ENCODE results near the gene CYYR1. TPM values are rescaled to one million over a fixed set of nuclear protein-coding genes. Genes with fewer than 3 reads are reported as not detected.

The CYYR1 gene
- polyA plus RNA-seq, 2 of the 4 experiments (the other 2 are of a cell fraction), result not detected

GRCh38 chr21:26453267-26453666 is 119.8 kb downstream of the CYYR1 start:
- H3K4me1 ChIP-seq, result no peaks in the 10 kb centered on the region
- ATAC-seq (no peak), FAIRE-seq (no peak), DNase-seq (ENCODE audit: low read depth in 1 of 2, low spot score in 1 of 2) (no peak)
- POLR2A ChIA-PET, result no interaction called here
- no peak for TF ChIP-seq TFCP2L1 (CRISPR knock-in tag; IDR thresholded peaks at IDR 0.05)
- TF ChIP-seq, protein P1, sequence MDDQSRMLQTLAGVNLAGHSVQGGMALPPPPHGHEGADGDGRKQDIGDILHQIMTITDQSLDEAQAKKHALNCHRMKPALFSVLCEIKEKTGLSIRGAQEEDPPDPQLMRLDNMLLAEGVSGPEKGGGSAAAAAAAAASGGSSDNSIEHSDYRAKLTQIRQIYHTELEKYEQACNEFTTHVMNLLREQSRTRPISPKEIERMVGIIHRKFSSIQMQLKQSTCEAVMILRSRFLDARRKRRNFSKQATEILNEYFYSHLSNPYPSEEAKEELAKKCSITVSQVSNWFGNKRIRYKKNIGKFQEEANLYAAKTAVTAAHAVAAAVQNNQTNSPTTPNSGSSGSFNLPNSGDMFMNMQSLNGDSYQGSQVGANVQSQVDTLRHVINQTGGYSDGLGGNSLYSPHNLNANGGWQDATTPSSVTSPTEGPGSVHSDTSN (IDR thresholded peaks at IDR 0.05), result no peak
- no peak for TF ChIP-seq EP300 (IDR thresholded peaks at IDR 0.05)
- no peak for TF ChIP-seq POLR2A (IDR thresholded peaks at IDR 0.05; ENCODE audit: low read length)
- no peak for TF ChIP-seq MYC (IDR thresholded peaks at IDR 0.05; ENCODE audit: borderline replicate concordance, low read length)
- TF ChIP-seq, protein P2, sequence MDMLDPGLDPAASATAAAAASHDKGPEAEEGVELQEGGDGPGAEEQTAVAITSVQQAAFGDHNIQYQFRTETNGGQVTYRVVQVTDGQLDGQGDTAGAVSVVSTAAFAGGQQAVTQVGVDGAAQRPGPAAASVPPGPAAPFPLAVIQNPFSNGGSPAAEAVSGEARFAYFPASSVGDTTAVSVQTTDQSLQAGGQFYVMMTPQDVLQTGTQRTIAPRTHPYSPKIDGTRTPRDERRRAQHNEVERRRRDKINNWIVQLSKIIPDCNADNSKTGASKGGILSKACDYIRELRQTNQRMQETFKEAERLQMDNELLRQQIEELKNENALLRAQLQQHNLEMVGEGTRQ (IDR thresholded peaks at IDR 0.05), result no peak
- TF ChIP-seq RAD21 (conservative IDR thresholded peaks at IDR 0.05 in 1 of 2, IDR thresholded peaks at IDR 0.05 in 1 of 2), result no peak
- no peak for TF ChIP-seq ESRRA (IDR thresholded peaks at IDR 0.05; ENCODE audit: borderline replicate concordance, low read length)
- no peak for TF ChIP-seq HOXB5 (CRISPR knock-in tag; IDR thresholded peaks at IDR 0.05)
- no peak for TF ChIP-seq POLR2AphosphoS2 (conservative IDR thresholded peaks at IDR 0.05; ENCODE audit: low read length)
- TF ChIP-seq, protein P3, sequence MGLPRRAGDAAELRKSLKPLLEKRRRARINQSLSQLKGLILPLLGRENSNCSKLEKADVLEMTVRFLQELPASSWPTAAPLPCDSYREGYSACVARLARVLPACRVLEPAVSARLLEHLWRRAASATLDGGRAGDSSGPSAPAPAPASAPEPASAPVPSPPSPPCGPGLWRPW (IDR thresholded peaks at IDR 0.05), result no peak
- no peak for TF ChIP-seq BHLHE40 (IDR thresholded peaks at IDR 0.05; ENCODE audit: low read depth, low read length)
- TF ChIP-seq CBX8 (IDR thresholded peaks at IDR 0.05), result no peak
- no peak for TF ChIP-seq RNF2 (IDR thresholded peaks at IDR 0.05; ENCODE audit: borderline replicate concordance, low read depth)
- no peak for TF ChIP-seq EHF (CRISPR knock-in tag; IDR thresholded peaks at IDR 0.05)
- TF ChIP-seq CEBPB (IDR thresholded peaks at IDR 0.05), result no peak
- no peak for TF ChIP-seq FOSL2 (IDR thresholded peaks at IDR 0.05)
- no peak for TF ChIP-seq FOSL2 (CRISPR knock-in tag; IDR thresholded peaks at IDR 0.05)
- no peak for TF ChIP-seq MAFK (IDR thresholded peaks at IDR 0.05; ENCODE audit: partially characterized antibody)
- no peak for TF ChIP-seq NR3C1 (IDR thresholded peaks at IDR 0.05)
- TF ChIP-seq RARB (CRISPR knock-in tag; IDR thresholded peaks at IDR 0.05), result no peak
- 47% methylated on average over 5 of the region's 5 CpGs for WGBS (ENCODE audit: missing lambda C conversion rate)
- H3K4me2 ChIP-seq, result no peak overlapping the region
- CTCF ChIA-PET, result no interaction called here
- H3K9me3 ChIP-seq, result no peaks in the 10 kb centered on the region
- H3K27ac ChIP-seq, result no peak overlapping the region
- no peak overlapping the region for H3K4me3 ChIP-seq

GRCh38 chr21:26451081-26451740 is 121.9 kb downstream of the CYYR1 start:
- no peak for TF ChIP-seq GATA3 (IDR thresholded peaks at IDR 0.05; ENCODE audit: borderline replicate concordance)
- no peak for TF ChIP-seq RNF2 (IDR thresholded peaks at IDR 0.05; ENCODE audit: borderline replicate concordance, low read depth)
- TF ChIP-seq ZNF302 (CRISPR knock-in tag; IDR thresholded peaks at IDR 0.05), result no peak
- no peak for TF ChIP-seq MAZ (IDR thresholded peaks at IDR 0.05; ENCODE audit: borderline replicate concordance, low read depth, low read length)
- no peak for TF ChIP-seq NPAS2 (CRISPR knock-in tag; IDR thresholded peaks at IDR 0.05; ENCODE audit: borderline replicate concordance)
- TF ChIP-seq POLR2A (IDR thresholded peaks at IDR 0.05; ENCODE audit: low read length), result no peak
- no peak for TF ChIP-seq HEYL (CRISPR knock-in tag; IDR thresholded peaks at IDR 0.05)
- TF ChIP-seq CHD4 (IDR thresholded peaks at IDR 0.05; ENCODE audit: borderline replicate concordance), result no peak
- TF ChIP-seq ZC3H11A (IDR thresholded peaks at IDR 0.05), result no peak
- no peak for TF ChIP-seq TFCP2L1 (CRISPR knock-in tag; IDR thresholded peaks at IDR 0.05)
- TF ChIP-seq HOXA7 (CRISPR knock-in tag; IDR thresholded peaks at IDR 0.05), result no peak
- no peak for TF ChIP-seq KDM1A (IDR thresholded peaks at IDR 0.05; ENCODE audit: low read depth)
- TF ChIP-seq FOSL2 (IDR thresholded peaks at IDR 0.05), result no peak
- TF ChIP-seq FOSL2 (CRISPR knock-in tag; IDR thresholded peaks at IDR 0.05), result no peak
- TF ChIP-seq, protein P4, sequence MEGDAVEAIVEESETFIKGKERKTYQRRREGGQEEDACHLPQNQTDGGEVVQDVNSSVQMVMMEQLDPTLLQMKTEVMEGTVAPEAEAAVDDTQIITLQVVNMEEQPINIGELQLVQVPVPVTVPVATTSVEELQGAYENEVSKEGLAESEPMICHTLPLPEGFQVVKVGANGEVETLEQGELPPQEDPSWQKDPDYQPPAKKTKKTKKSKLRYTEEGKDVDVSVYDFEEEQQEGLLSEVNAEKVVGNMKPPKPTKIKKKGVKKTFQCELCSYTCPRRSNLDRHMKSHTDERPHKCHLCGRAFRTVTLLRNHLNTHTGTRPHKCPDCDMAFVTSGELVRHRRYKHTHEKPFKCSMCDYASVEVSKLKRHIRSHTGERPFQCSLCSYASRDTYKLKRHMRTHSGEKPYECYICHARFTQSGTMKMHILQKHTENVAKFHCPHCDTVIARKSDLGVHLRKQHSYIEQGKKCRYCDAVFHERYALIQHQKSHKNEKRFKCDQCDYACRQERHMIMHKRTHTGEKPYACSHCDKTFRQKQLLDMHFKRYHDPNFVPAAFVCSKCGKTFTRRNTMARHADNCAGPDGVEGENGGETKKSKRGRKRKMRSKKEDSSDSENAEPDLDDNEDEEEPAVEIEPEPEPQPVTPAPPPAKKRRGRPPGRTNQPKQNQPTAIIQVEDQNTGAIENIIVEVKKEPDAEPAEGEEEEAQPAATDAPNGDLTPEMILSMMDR (IDR thresholded peaks at IDR 0.05), result no peak
- no peak for TF ChIP-seq FOSB (CRISPR knock-in tag; IDR thresholded peaks at IDR 0.05)
- TF ChIP-seq ZFP36 (IDR thresholded peaks at IDR 0.05; ENCODE audit: borderline replicate concordance, partially characterized antibody), result no peak
- H3K4me3 ChIP-seq, result no peak overlapping the region
- FAIRE-seq (no peak), ATAC-seq (no peak), DNase-seq (ENCODE audit: low read depth in 1 of 2, low spot score in 1 of 2) (no peak)
- CTCF ChIA-PET, result interaction anchor here (0.6 kb wide), 1 partner anchor 12 kb away, joined by 3 read pairs; no protein-coding TSS in a partner anchor
- H3K9me3 ChIP-seq, result no peaks in the 10 kb centered on the region
- 10% methylated on average over 2 of the region's 2 CpGs for WGBS (ENCODE audit: missing lambda C conversion rate)
- POLR2A ChIA-PET, result no interaction called here
- H3K27ac ChIP-seq, result no peak overlapping the region
- no peaks in the 10 kb centered on the region for H3K4me1 ChIP-seq
- no peak overlapping the region for H3K4me2 ChIP-seq

All from A549 (cell line).